Measurements from ENCODE around the gene HOXD11.

Gene HOXD11

DNA sequence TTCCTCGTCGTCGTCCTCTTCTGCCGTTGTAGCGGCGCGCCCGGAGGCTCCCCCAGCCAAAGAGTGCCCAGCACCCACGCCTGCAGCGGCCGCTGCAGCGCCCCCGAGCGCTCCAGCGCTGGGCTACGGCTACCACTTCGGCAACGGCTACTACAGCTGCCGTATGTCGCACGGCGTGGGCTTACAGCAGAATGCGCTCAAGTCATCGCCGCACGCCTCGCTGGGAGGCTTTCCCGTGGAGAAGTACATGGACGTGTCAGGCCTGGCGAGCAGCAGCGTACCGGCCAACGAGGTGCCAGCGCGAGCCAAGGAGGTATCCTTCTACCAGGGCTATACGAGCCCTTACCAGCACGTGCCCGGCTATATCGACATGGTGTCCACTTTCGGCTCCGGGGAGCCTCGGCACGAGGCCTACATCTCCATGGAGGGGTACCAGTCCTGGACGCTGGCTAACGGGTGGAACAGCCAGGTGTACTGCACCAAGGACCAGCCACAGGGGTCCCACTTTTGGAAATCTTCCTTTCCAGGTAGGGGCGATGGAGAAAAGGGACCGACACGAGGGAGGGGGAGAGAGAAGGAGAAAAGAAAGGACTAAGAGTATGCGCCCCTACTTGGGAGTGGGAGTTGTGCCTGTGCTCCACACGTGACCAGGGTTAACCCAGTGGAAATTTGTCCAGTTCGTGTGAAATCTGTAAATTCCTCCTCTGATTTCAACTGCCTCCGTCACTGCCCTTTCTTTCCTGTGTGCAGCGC lies 13.8 kb upstream of the HOXD11 start:
- in situ Hi-C loops (cut with MboI; ENCODE audit: low sequenced_read_pairs): loop anchor here (10.0 kb wide), 2 partner anchors 399 to 729 kb away; no protein-coding TSS in a partner anchor

DNA sequence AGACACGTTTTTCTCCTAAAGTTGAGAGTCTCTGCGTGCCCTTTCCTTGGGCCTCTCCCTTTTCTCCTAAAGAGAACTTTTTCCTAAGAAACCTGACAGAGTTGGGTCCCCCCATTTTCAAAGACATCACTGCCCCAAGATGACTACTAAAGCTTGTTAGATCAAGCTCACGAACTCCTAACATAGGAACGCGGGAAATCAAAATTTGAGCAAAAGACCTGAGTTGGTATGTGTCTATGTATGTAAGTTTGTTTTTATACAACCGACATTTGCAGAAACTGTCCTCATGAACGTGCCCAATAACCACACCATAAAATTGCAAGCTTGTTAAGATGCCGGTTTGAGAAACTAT lies 13.2 kb upstream of the HOXD11 start:
- in situ Hi-C loops (cut with MboI; ENCODE audit: low sequenced_read_pairs): loop anchor here (10.0 kb wide), 2 partner anchors 399 to 729 kb away; no protein-coding TSS in a partner anchor

DNA sequence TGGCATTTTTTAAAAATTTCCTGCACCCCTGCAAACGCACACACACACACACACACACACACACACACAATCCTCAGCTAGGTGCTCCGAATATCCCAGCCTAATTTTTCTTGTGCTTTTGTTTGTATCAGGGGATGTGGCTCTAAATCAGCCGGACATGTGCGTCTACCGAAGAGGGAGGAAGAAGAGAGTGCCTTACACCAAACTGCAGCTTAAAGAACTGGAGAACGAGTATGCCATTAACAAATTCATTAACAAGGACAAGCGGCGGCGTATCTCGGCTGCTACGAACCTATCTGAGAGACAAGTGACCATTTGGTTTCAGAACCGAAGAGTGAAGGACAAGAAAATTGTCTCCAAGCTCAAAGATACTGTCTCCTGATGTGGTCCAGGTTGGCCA lies 12.7 kb upstream of the HOXD11 start:
- in situ Hi-C loops (cut with MboI; ENCODE audit: low sequenced_read_pairs): loop anchor here (10.0 kb wide), 2 partner anchors 400 to 730 kb away; no protein-coding TSS in a partner anchor

- in situ Hi-C loops (cut with MboI; ENCODE audit: low sequenced_read_pairs): loop anchor here (10.0 kb wide), 2 partner anchors 401 to 731 kb away; no protein-coding TSS in a partner anchor
Measured at GRCh38 chr2:176095421-176095820, 11.7 kb upstream of the HOXD11 start.

- in situ Hi-C loops (cut with MboI; ENCODE audit: low sequenced_read_pairs): loop anchor here (10.0 kb wide), 2 partner anchors 402 to 732 kb away; no protein-coding TSS in a partner anchor
Measured at GRCh38 chr2:176096243-176096985, 10.7 kb upstream of the HOXD11 start.

DNA sequence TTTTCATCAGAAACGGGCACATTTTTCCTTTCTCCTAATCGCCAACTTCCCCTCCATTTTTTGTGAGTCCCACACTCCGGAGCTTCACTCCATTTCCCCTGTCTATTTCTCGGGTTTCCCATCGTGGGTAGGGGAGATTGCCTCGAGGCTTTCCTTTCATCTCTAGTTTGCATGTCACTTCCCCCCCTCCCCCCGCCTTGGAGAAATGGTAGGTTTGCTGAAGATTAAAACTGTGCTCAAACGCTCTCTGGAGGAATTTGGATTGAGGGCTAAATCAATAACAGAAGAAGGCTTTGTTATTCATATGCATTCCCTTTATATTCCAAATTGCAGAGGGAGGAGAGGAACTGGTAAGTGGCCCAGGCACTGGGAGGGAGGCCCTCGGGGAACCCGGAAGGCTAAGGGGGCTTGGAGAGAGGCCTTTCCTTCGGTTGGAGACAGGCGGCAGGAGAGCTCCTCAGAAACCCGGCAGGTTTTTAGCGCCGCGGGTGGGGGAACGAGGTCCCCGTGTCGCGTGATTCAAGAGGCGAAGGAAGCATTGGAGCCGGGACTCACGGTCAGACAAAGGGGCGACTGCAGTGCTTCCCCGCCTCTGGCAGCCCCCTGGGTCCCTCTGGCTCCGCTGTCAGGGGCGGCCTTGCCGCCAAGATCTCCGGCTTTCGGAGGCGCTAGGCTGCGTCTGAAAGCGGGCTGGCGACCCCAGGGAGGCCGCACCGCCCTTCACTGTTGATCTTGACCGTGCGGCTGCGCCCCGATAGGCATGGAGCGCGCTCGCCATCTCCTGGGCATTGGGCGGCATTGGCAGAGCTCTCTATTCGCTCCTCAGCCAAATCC lies 9.9 kb upstream of the HOXD11 start:
- in situ Hi-C loops (cut with MboI; ENCODE audit: low sequenced_read_pairs): loop anchor here (10.0 kb wide), 2 partner anchors 402 to 732 kb away; no protein-coding TSS in a partner anchor

DNA sequence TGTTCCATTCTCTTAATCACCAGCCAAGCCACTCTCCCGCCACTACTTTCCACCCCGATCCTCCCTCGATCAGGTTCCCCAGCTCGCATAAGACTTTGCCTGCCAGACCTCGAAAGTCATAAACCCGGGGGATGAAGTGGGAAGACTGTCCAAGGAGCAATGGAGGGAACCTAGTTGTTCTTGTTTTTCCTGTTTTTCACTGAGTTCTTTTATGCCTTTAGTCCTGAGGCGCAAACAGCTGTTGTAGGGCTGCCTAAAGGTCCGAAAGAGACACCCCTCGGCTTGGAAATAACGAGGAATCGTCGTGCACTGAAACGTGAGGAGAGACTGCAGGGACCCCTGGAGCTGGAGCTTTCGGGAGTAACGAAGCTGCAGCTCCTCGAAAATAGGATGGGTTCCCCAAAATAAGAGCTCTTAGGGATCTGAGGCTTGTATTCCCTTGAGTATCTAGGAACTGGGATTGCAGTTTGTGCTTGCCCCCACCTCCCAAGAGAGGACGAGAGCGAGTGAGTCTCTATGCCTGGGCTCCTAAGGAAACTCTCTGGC lies 9.2 kb upstream of the HOXD11 start:
- in situ Hi-C loops (cut with MboI; ENCODE audit: low sequenced_read_pairs): loop anchor here (10.0 kb wide), 2 partner anchors 403 to 733 kb away; no protein-coding TSS in a partner anchor

DNA sequence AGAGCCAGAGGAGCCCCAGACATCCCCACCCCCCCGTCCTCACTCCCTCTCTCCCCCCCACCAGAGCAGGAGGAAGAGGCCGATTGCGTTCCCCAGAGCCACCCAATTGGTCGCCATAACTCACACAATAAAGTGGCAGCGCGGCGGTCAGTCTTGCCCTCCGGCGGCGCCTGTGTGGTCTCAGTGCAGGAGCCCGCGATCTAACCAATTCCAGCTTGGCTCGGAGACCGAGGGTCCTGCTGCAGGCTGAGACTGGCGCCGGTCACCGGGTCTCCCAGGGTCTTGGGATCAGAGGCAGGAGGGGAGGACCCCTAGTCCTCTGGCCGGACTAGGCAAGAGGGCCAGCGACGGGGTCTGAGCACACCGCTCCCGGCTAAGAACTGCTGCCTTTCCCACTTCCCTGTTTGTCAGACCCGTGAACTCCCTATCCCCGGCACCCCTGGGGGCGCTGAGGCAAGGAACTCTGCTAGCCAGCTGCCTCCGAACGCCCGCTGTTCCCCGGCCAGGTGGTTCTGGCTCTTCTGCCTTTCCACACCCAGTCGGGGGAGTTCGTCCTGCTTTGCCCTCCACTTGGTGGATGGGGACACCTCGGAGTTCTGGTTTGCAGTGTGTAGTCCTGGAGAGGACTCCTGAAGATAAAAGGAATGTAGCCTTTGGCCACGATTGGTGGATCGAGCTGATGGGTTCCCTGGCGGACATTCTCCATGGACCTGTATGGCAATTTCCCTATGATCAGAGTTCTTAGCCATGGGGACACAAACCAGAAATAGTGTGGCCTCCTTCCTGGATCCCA lies 8.5 kb upstream of the HOXD11 start:
- in situ Hi-C loops (cut with MboI; ENCODE audit: low sequenced_read_pairs): loop anchor here (10.0 kb wide), 2 partner anchors 404 to 734 kb away; no protein-coding TSS in a partner anchor

DNA sequence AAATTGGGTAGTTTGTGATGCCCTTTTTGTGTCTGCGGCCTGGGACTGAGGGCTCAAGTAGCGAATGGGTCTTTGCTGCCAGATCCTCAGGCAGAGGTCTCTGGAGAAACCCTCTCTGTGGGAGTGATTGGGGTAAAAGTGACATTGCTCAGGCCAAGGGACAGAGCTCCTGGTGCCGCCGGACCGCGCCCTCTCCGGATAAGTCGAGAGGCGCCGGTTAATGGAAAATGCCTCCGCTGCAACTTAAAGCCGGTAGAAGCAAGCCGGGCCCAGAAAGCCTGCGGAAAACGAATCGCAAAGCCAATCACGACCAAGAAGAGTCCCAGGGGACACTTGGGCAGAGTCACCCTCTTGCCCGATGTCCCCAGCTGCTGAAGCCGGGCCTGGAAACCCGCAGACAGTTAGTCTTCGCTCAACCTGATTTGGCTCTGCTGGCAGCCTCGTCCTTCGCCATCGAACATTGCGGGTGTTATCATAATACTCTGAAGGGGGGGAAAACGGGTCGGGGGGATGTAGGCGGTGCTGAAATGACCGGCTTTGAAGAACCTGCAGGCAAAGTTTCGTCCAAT lies 7.8 kb upstream of the HOXD11 start:
- in situ Hi-C loops (cut with MboI; ENCODE audit: low sequenced_read_pairs): loop anchor here (10.0 kb wide), 2 partner anchors 404 to 734 kb away; no protein-coding TSS in a partner anchor

- in situ Hi-C loops (cut with MboI; ENCODE audit: low sequenced_read_pairs): loop anchor here (10.0 kb wide), 2 partner anchors 405 to 735 kb away; no protein-coding TSS in a partner anchor
Measured at GRCh38 chr2:176099728-176100546, 7.1 kb upstream of the HOXD11 start, which contains the start of gene HOXD12. Gene HOXD12, plus strand, starts transcription at chr2:176099795. Its CDS starts 7 bp downstream, at chr2:176099802.

DNA sequence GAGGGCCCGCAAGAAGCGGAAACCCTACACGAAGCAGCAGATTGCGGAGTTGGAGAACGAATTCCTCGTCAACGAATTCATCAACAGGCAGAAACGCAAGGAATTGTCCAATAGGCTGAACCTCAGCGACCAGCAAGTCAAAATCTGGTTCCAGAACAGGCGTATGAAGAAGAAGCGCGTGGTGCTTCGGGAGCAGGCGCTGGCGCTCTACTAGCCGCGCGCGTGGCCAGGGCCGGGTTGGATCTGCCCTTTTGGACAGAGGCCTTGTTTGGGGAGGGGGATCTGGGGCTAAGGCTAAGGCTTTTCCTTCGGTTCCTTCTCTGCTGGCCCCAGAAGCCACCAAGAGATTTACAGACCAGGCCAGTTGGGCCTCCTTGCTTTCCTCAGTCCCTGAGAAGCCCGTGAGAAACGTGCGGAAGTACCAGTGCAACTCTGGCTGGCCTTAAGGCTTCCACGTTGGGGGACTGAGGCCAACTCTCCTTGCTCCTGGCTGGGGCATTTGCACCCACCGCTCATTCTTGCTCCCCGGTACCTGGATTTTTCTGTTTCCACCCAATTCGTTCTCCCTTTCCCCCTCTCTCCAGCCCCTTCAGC lies 6.4 kb upstream of the HOXD11 start:
- in situ Hi-C loops (cut with MboI; ENCODE audit: low sequenced_read_pairs): no loop called here

DNA sequence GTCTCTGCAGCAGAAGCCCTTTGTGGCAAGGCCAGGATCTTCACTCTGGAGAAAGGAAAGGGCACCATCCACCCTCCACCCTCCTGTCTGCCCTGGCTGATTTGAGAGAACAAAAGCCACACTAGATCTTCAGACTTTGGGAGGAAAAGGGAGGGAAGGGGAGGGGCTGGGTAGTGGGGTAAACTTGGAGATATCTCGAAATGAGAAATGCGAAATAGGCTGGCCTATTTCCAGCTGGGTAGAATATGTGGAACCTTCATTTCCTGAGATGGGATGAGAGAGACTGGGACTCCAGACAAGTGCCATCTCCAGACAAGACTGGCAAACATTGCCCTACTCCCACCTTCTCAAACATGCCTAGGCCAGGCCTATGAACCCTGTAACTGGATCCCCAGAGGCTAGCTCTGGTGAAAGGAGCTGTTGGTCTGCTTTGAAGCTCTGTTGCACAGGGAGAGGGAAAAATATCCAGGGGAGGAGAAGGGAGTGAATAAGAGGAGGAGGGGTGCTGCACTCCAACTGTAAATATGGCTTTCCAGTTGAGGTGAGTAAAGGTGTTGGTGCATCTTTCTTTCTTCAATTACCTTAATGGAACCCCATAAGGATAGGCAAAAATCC lies 5.8 kb upstream of the HOXD11 start:
- in situ Hi-C loops (cut with MboI; ENCODE audit: low sequenced_read_pairs): no loop called here

- in situ Hi-C loops (cut with MboI; ENCODE audit: low sequenced_read_pairs): no loop called here
Measured at GRCh38 chr2:176101842-176102241, 5.2 kb upstream of the HOXD11 start.

- in situ Hi-C loops (cut with MboI; ENCODE audit: low sequenced_read_pairs): no loop called here
Measured at GRCh38 chr2:176102309-176102866, 4.7 kb upstream of the HOXD11 start.

- in situ Hi-C loops (cut with MboI; ENCODE audit: low sequenced_read_pairs): no loop called here
Measured at GRCh38 chr2:176103194-176103593, 3.9 kb upstream of the HOXD11 start.

DNA sequence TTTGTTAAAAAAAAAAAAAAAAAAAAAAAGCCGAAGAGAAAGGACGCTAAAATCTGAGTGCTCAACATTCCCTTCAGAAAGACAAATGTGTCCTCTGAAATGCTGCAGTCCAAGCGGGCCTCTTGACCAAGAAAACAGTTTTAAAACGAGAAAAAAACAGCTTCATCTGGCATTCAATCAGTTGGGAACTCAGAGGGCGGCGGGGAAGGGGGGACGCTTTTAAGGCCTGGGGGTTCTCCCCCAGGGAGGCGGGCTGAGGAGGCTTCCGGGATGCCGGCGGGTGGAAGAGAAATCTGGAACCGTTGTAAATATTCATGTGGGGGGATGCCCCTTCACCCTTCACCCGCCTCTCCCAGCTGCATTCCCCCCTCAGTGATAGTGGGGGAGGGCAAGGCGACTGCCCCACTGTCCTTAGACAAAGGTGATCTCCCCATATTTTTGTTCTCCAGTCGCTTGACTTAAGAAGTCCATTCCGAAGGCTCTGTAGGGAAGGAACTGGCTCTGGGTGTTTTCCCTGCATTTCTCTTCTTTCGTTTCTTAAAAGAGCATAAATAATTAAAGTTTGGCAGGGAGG lies 3.3 kb upstream of the HOXD11 start:
- in situ Hi-C loops (cut with MboI; ENCODE audit: low sequenced_read_pairs): no loop called here

Data from HL-60/S4 (cell line).